Anterior cingulate cortex (tissue), 58 donors: ENCODE data around the gene USP15.

ENCODE experiments used
- DNase-seq, 58 donors: peaks; one replicate each; lab custom pipeline; 2025; lab: John Stamatoyannopoulos, UW

USP15 gene

DNA sequence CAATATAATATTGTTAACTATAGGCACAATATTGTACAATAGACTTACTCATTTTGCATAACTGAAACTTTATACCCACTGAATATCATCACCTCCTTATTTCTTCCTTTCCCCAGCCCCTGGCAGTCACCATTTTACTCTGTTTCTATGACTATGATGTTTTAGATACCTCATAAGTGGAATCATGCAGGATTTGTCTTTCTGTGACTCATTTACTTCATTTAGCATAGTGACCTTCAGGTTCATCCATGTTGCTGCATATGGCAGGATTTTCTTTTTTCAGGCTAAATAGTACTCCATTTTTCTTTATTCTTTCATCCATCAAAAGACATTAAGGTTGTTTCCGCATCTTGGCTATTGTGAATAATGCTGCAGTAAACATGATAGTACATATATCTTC, 18.9 kb downstream of the USP15 start:
- no peak for DNase-seq

DNA sequence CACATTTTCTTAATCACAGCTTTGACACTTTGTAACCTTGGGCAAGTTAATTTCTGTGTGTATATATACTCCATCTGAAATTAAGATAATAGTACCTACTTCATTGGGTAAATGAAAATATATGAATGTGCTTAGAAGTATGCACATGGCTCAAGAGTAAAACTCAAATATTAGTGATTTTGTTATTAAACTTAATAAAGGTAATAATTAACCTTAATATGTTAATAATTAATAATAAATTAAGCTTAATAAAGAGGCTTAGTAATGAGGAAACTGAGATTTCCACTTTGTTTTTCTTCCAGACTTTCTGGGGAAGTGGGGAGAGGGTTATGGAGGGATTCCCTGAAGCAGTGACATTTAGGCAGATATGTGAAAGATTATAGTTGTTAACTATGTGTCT, 19.8 kb downstream of the USP15 start:
- no peak for DNase-seq

DNA sequence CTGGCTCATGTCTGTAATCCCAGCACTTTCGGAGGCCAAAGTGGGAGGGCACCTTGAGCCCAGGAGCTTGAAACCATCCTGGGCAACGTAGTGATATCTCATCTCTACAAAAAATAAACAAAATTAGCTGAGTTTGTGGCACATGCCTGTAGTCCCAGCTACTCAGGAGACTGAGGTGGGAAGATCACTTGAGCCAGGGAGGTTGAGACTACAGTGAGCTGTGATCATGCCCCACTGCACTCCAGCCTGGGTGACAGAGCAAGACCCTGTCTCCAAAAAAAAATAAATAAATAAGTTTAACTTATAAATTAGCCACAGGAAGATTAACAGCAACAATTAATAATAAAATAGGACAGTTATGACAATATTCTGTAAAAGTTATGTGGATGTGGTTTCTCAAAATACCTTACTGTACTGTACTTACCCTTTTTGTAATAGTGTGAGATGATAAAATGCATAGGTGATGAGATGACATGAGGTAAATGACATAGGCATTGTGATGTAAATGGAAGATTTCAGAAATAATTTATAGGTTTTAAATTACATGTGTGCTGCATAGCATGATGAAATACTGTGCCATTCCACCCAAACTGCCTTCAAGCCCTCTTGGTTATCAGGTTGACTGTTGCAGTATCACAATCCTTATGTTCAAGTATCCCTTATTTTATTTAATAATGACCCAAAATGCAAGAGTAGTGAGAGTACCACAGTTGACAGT, 22.0 kb downstream of the USP15 start:
- no peak for DNase-seq

DNA sequence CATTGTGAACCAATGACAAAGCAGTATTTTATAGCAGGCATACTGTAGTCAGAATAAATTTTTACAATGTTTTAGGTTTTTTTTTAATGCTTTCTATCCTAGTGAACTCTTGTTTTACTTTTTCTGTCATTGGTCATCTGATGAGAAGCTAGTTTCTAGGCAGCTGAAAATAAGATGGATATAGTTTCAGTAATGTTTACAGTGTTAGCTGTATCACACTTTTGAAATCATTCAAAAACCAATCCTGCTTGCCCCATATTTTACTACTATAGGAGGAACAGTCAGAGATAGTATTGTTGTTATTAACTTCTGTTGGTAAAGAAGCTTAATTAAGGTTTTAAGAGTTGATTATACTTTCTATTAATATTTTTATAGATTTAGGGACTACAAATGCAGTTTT, 24.5 kb downstream of the USP15 start:
- no peak for DNase-seq

DNA sequence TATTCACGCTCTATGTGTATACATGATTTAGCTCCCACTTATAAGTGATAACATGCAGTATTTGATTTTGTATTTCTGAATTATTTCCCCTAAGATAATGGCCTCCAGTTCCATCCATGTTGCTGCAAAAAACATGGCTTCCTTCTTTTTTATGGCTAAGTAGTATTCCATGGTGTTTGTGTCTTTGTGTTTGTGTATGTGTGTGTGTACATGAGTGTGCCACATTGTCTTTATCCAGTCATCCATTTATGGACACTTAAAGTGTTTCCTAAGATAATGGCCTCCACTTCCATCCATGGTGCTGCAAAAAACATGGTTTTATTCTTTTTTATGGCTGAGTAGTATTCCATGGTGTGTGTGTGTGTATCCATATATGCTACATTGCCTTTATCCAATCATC, 25.1 kb downstream of the USP15 start:
- no peak for DNase-seq

DNA sequence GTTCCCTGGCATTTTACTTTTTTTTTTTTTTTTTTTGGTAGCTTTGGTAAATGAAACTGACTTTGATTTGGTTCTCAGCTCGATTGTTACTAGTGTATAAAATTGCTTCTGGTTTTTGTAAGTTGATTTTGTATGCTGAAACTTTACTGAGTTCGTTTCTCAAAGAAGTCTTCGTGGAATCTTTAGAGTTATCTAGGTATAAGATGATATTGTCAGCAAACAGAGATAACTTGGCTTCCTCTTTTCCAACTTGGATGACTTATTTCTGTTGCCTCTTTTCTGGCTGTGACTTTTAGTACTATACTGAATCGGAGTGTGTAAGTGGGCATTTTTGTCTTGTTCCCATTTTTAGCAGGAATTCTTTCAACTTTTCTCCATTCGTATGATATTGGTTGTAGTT, 28.1 kb downstream of the USP15 start:
- DNase-seq = no peak

DNA sequence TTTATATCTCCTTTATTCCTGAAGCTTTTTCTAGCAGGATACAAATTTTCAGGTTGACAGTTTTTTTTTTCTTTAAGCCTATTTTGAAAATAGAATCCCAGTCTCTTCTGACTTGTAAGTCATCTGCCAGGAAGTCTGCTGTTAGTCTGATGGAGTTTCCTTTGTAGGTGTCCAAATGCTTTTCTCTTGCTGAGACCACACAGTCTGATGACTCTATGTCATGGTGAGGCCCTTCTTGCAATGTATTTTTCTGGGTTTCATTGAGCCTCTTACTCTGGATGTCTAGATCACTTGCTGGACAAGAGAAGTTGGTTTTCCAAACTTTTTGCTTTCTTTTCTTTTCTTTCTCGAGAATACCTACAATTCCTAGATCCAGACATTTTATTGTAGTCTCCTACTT, 30.6 kb downstream of the USP15 start:
- no peak for DNase-seq

DNA sequence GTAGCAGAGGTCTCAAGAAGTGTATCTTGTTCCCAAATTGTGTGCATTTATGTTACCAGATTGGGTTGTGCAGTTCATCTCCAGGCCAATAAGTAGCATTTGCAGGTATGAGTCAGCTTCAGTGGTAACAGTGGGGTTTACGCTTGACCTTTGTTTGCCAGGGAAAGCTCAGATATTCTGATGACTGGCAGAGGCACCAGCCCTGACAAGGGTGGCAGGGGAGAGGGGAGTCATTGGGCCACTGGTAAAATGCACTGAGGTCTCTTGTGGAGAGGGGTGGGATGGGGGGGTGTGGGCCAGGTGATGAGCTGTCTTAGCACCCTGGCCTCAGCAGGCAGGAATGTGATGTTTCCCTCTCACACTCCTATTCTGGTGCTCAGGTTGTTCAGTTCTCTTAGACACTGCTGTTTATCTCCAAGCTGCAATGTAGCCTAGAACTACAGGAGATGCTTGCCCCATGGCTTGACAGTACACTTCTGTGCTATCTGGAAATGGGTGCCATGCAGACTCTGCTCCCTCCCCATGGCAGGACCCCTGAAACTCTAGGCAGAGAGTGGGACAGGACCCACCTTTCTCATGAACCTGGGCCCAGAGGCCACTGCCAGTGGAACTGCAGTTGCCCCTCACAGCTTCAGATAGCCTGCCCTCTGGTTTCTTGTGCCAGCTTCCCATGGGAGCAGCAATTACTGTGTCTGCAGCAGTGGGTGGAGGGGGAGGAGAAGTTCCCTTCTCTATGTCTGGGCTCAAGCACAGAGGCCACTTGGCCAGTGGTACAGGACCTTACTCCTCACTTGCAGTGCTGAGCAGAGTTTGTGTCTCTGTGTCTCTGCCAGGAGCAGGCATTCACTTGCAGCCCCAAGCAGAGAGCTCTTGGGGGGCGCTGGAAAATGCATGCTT, 31.9 kb downstream of the USP15 start:
- DNase-seq = no peak

DNA sequence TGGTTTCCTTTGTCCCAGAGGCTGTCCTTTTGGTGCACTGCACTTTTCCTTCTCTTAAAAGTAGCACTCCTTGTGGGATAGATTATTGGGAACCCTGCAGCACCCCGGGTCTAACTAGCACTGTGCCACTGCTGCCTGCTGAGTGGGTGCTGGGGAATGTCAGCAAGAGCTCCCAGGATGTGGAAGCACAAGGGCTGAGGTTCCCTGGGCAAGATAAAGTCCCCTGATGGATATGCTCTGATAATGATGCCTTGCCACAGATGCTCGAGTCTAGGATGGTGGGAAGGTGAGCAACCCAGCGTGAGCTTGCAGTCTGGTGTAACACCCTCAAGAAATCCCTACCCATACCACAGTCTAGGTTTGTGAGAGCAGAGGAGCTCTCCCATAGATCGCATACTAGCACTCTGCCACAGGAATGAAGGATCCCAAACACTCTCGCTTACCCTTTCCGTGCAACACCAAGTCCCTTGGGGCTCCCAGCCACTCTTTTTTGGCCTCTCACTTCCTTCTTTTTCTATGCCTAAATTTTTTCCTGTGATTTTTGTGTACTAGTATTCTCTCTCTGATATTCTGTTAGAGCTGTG, 32.6 kb downstream of the USP15 start:
- DNase-seq = no peak

DNA sequence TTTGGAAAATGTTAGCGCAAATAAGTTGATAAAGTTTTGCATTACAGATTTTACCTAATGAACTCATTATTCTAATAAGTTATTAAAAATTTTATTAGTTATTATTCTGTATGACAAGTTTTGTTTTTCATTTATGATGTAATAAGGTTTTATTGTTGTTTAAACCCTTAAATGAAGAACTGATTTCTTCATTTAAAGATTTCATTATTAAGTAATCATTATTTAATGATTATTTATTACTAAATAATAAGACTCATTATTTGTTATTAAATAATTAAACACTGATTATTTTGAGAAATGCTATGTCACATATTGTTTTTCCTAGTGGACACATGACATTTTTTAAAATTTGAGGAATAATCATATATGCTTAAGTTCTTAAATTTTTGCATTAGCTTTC, 34.2 kb downstream of the USP15 start:
- DNase-seq = no peak

DNA sequence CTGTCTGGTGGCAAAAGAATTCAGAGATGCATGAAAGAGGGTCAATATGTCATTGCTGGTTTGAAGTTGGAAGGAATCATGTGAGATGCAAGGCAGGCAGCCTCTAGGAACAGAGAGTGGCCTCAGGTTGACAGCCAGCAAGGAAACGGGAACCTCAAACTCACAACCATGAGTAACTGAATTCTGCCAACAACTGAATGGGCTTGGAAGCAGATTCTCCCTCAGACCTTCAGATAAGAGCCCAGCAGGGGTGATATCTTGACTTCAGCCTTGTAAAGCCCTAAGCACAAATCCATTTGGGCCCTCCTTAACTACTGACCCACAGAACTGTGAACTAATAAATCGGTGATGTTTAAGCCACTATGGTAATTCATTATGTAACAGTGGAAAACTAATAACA, 35.8 kb downstream of the USP15 start:
- no peak for DNase-seq

DNA sequence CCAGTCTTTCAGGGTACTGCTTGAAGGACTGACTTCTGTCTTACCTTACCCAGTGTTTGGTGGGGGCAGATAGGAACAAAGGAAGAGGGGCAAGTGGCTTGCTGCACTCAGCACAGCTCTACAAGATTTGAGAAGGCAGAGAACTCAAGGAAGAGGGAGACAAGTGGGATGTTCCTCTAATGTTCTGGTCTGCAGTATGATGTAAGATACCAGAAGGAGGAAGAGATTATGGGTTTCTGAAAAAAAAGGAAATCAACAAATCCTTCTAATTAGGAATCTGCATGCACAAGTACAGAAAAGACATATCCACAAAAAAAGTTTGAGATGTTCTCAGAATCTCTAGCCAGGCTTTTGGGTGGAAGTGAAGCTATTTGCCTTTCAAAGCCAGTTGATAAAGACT, 37.1 kb downstream of the USP15 start:
- no peak for DNase-seq

DNA sequence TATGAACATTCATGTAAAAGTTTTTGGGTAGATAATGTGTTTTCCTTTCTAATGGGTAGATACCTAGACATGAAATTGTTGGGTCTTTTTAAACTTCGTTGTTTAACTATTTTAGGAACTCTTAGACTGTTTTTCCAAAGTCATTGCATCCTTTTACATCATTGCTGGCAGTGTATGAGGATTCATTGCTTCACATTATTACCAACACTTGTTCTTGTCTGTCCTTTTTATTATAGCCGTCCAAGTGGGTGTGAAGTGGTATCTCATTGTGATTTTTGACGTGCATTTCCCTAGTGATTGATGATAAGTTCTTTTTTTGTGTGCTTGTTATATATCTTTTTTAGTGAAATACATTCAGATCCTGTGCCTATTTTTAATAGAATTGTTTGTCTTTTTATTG, 39.4 kb downstream of the USP15 start:
- no peak for DNase-seq

DNA sequence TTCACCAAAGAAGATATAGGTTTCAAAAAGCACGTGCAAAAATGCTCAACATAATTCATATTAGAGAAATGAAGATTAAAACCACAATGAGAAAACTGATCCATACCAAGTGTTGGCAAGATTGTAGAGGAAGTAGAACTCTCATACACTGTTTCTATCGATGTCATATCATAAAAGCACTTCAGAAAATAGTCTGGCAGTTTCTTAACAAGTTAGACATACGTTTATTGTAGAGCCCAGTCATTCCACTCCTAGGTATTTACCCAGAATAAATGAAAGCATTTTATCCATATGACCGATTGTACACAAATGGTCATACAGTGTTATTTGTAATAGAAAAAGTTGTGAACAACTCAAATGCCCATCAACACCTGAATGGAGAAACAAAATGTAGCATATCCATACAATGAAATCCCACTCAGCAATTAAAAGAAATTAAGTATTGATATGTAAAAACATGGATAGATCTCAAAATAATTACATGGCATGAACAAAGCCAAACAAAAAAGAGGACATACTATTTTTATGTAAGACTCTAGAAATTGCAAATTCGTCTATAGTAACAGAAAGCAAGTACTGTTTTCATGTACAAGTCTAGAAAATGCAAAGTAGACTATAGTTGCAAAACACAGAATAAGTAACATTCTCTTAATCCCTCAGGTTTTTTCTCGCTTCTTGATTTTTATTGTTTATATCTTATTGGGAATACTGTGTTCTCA, 41.0 kb downstream of the USP15 start:
- no peak for DNase-seq

DNA sequence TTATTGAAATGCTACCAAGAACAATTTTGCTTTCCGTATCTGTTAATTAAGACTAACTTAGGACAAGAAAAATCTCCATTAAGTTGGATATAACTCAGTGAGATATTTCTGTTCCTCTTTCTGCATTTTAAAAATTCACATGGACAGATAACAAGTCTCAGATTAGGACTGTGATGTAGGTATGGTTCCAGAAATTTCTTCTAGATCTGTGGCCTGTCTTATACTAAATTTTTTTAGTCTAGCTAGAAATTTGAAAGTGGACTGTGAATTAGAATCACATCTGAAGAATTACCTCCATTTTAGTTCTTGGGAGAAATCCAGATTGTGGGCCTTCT, 41.6 kb downstream of the USP15 start:
- no peak for DNase-seq

DNA sequence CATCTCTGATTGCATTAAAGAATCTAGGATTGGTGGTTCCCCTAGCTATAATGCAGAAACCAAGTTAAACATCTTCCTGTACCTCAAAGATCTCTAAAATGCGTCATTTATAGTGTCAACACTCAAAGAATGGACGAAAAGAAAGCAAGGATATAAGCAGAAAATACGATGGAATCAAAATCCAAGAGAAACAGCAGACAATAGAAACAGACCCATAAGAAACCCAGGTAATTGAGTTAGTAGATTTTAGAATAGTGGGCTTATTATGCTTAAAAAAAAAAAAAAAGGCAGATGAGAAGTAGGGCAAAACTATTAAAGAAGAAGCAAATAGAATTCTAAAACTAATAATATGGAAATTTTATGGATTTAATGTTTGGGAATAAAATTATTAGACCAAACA, 44.4 kb downstream of the USP15 start:
- DNase-seq = no peak

DNA sequence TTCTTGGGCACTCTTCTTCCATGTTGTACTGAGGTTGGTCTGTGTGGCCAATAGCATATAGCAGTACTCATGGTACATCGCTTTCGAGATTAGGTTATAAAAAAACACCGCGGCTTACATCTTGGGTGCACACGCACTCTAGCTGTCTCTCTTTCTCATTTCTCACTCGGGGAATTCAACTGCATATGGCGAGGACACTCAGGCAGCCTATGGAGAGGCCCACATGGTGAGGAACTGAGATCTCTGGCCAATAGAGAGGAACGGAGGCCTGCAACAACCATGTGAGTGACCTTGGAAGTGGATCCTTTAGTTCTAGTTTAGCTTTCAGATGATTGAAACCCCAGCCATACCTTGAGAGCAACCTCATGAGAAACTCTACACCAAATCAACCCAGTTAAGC, 45.6 kb downstream of the USP15 start:
- DNase-seq = no peak

DNA sequence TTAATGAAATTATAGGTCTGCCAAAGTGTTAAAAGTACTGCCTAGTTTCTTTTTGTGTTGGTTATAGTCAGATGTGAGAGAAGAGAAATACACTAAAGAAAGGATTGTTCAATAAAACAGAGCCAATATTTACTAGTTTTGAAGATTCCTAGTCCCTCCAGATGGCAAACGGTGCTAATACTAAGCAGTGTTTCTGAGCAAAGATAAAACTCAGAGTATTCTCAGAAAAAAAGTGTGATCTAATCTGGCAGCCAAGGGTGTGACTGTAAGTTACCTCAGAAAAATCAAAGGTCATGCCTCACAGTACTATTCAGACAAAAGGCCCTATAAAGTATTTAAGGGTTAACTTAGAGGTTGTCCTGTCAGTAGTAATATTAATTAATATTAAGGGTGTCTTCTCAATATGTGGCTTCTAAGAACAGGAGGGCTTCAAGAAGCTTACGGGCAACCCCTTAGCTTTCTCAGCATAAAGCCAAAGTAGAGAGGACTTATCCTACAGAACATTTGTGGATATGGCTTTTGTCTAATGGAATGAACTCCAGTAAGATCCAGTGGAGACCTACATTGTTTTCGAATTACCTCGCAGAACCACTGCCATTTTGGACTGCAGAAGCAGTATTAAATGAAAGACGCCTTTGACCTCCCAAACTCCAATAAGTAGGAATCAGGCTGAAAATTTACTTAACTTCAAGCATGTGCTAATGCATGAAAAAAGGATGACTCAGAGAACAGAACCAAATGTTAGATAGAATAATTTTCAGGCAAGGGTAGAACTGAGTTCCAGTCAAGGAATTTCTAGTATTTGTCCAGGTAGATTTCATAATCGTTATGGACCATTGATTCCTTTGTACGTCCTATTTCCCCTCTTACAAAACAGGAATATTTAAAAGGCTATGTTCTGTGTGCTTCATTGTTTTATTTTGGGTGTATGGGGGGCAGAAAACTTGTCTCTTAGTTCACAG, 46.6 kb downstream of the USP15 start:
- no peak for DNase-seq

DNA sequence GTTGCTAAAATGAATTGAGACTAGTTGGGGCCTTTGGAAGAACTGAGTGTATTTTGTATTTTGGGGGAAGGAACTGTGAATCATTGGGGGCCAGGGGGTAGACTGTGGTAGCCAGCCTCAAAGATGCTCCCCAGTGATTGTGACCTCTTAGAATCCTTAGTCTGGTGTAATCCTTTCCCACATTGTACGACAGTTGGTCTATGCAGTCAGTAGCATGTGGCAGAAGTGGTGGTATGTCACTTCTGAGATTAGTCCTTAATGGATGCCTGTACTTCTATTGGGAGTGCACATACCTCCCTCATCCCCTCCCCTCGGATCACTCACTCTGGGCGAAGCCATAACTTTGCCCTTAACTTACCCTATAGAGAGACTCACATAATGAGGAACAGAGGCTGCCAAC, 48.0 kb downstream of the USP15 start:
- no peak for DNase-seq
